ENCODE measurements around the gene MED12L.

The MED12L gene

DNA sequence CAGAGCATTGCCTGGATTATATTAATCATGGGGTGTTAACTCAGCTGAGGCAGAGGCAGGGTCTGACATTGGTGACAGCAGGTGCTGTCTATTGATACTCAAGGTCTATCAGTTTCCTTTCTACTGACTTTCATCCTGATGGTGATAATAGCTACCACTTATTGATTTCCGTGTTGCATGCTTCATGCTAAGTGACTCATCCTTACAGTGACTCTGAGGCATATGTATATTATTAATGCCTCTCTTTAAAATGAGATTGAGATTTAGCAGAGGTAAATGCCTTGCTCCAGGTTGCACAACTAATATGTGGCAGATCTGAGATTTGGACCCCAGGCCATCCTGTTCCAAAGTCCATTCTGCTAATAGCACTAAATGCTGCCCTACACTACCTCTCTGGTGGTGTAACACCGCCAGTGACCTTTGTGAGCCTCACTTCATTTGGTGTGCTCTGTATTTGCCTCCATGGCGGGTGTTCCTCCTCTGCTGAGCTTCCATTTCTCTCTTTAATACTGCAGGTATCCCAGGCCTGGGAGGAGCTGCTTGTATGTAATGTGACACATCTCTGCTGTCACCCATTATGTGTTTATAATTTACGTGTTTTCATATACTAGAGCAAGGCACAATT lies 67.1 kb downstream of the MED12L start:
- ATAC-seq, result no peak
- TF ChIP-seq ZFP30 (CRISPR knock-in tag; IDR thresholded peaks at IDR 0.05) (no peak), ZNF565 (CRISPR knock-in tag; conservative IDR thresholded peaks at IDR 0.05; ENCODE audit: low read depth) (no peak), CSDC2 (CRISPR knock-in tag; IDR thresholded peaks at IDR 0.05) (no peak), ZC3H10 (CRISPR knock-in tag; IDR thresholded peaks at IDR 0.05) (no peak), TOX (CRISPR knock-in tag; IDR thresholded peaks at IDR 0.05; ENCODE audit: borderline replicate concordance) (no peak), SNAI2 (CRISPR knock-in tag; IDR thresholded peaks at IDR 0.05) (no peak), ESRRG (CRISPR knock-in tag; IDR thresholded peaks at IDR 0.05) (no peak), PPARA (CRISPR knock-in tag; IDR thresholded peaks at IDR 0.05; ENCODE audit: borderline replicate concordance) (no peak)
- TF ChIP-seq, protein P1, sequence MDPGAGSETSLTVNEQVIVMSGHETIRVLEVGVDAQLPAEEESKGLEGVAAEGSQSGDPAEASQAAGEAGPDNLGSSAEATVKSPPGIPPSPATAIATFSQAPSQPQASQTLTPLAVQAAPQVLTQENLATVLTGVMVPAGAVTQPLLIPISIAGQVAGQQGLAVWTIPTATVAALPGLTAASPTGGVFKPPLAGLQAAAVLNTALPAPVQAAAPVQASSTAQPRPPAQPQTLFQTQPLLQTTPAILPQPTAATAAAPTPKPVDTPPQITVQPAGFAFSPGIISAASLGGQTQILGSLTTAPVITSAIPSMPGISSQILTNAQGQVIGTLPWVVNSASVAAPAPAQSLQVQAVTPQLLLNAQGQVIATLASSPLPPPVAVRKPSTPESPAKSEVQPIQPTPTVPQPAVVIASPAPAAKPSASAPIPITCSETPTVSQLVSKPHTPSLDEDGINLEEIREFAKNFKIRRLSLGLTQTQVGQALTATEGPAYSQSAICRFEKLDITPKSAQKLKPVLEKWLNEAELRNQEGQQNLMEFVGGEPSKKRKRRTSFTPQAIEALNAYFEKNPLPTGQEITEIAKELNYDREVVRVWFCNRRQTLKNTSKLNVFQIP (CRISPR knock-in tag; IDR thresholded peaks at IDR 0.05; ENCODE audit: borderline replicate concordance, low read depth), result no peak

DNA sequence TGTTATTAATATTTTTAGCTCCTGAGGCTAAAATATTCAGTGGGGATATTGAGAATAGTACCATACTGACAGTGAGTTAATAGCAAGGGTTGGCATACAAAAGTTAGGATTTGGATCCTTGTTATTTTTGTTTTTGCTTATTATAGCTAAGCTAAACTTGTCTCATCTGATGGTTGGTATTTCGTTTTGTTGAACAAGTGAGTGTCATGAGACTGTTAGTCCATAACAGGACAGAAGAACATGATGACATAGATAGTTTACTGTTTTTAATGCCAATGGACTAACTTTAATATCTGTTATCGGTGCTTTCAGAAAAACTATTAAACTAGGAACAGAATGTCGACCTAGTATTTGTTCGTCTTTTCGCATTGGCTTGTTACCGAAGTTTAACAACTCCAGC lies 69.1 kb downstream of the MED12L start:
- no peak for ATAC-seq
- TF ChIP-seq, protein P2, sequence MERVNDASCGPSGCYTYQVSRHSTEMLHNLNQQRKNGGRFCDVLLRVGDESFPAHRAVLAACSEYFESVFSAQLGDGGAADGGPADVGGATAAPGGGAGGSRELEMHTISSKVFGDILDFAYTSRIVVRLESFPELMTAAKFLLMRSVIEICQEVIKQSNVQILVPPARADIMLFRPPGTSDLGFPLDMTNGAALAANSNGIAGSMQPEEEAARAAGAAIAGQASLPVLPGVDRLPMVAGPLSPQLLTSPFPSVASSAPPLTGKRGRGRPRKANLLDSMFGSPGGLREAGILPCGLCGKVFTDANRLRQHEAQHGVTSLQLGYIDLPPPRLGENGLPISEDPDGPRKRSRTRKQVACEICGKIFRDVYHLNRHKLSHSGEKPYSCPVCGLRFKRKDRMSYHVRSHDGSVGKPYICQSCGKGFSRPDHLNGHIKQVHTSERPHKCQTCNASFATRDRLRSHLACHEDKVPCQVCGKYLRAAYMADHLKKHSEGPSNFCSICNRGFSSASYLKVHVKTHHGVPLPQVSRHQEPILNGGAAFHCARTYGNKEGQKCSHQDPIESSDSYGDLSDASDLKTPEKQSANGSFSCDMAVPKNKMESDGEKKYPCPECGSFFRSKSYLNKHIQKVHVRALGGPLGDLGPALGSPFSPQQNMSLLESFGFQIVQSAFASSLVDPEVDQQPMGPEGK (CRISPR knock-in tag; IDR thresholded peaks at IDR 0.05; ENCODE audit: borderline replicate concordance), result no peak
- TF ChIP-seq, protein P3, sequence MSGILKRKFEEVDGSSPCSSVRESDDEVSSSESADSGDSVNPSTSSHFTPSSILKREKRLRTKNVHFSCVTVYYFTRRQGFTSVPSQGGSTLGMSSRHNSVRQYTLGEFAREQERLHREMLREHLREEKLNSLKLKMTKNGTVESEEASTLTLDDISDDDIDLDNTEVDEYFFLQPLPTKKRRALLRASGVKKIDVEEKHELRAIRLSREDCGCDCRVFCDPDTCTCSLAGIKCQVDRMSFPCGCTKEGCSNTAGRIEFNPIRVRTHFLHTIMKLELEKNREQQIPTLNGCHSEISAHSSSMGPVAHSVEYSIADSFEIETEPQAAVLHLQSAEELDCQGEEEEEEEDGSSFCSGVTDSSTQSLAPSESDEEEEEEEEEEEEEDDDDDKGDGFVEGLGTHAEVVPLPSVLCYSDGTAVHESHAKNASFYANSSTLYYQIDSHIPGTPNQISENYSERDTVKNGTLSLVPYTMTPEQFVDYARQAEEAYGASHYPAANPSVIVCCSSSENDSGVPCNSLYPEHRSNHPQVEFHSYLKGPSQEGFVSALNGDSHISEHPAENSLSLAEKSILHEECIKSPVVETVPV (CRISPR knock-in tag; IDR thresholded peaks at IDR 0.05), result no peak
- TF ChIP-seq CSDC2 (CRISPR knock-in tag; IDR thresholded peaks at IDR 0.05), result no peak
- no peak for TF ChIP-seq TOX (CRISPR knock-in tag; IDR thresholded peaks at IDR 0.05; ENCODE audit: borderline replicate concordance)

DNA sequence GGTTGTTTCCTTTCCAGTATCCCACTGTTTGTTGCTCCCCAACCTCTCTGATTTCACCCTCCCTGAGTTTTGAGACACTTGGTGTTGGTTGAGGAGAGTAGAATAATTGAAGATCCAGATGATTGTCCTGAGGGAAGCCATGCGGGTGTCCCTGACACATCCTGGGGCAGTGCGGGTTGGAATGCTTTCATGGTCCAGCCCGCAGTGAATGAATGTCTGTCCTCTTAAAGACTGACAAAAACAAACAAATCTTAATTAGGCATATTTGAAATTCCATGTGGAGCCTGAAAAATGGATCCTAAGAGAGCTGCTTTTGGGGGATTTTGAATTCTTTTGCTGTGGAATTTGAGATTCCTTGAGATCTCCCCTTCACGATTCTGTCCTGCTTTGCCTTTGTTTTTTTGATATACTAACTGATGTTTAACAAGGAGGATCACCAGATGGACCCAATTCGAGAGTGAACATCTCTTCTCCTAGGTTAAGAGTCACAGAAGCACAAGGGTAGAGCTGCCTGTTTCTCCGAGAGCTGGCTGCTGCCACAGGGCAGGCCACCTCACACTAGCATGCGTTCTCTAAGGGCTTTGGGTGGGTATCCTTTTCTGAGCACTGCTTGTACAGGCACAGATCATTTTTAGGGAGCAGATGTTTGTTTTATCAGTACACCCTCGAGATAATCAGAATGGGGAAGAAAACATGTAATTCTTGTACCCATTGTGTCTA lies 70.1 kb downstream of the MED12L start:
- no peak for ATAC-seq
- TF ChIP-seq, protein P3 (CRISPR knock-in tag; IDR thresholded peaks at IDR 0.05), result no peak
- 0 out of 2 replicates have a peak, but pooled peaks have one; percentile 10 for TF ChIP-seq ISL1 (CRISPR knock-in tag; IDR thresholded peaks at IDR 0.05)

DNA sequence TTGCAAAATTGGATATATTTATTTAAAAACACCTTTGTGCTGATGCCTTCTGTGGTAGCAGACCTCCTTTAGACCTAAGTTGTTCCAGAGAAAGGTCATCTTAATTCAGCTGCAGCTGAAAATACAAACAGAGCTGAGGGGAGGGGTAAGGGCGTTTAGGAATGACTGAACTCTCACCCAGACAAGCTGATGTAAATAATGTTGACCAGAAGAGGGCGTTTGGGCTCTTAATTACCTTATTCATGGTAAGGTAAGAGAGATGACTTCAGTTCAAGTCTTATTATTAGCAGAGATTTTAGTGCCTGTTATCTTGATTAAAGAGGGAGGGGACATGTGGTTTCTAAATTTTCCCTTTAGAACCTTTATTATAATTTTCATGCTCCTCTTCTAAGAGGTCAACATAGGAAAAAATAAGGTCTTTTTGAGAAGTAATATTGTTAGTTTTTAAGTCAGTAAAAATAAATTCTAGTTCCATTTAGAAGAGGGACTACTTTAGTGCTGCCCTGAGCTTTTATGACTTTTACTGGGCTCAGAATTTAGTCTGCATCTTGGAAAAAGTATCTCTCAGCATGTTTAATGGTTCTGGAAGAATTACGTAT lies 71.3 kb downstream of the MED12L start:
- peak; percentile 91 for ATAC-seq

More for the DNA sequence above, 71.3 kb downstream of the MED12L start:
- TF ChIP-seq, protein P3 (CRISPR knock-in tag; IDR thresholded peaks at IDR 0.05), result no peak
- TF ChIP-seq ZC3H10 (CRISPR knock-in tag; IDR thresholded peaks at IDR 0.05) (no peak), TOX (CRISPR knock-in tag; IDR thresholded peaks at IDR 0.05; ENCODE audit: borderline replicate concordance) (no peak), PPARA (CRISPR knock-in tag; IDR thresholded peaks at IDR 0.05; ENCODE audit: borderline replicate concordance) (no peak), TCF4 (CRISPR knock-in tag; IDR thresholded peaks at IDR 0.05; ENCODE audit: borderline replicate concordance) (no peak)
- TF ChIP-seq, protein P4, sequence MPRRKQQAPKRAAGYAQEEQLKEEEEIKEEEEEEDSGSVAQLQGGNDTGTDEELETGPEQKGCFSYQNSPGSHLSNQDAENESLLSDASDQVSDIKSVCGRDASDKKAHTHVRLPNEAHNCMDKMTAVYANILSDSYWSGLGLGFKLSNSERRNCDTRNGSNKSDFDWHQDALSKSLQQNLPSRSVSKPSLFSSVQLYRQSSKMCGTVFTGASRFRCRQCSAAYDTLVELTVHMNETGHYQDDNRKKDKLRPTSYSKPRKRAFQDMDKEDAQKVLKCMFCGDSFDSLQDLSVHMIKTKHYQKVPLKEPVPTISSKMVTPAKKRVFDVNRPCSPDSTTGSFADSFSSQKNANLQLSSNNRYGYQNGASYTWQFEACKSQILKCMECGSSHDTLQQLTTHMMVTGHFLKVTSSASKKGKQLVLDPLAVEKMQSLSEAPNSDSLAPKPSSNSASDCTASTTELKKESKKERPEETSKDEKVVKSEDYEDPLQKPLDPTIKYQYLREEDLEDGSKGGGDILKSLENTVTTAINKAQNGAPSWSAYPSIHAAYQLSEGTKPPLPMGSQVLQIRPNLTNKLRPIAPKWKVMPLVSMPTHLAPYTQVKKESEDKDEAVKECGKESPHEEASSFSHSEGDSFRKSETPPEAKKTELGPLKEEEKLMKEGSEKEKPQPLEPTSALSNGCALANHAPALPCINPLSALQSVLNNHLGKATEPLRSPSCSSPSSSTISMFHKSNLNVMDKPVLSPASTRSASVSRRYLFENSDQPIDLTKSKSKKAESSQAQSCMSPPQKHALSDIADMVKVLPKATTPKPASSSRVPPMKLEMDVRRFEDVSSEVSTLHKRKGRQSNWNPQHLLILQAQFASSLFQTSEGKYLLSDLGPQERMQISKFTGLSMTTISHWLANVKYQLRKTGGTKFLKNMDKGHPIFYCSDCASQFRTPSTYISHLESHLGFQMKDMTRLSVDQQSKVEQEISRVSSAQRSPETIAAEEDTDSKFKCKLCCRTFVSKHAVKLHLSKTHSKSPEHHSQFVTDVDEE (CRISPR knock-in tag; IDR thresholded peaks at IDR 0.05), result no peak
